Kidney (tissue), 14 donors: ENCODE results near the gene EIF4G3. TPM values are rescaled to one million over a fixed set of nuclear protein-coding genes. Genes with fewer than 3 reads are reported as not detected.

Source experiments
- DNase-seq, 5 donors: peaks; one replicate each; pipeline ENCODE4 v3.0.0-alpha.2; 2013 to 2020
- FAIRE-seq: peaks from 2 replicates; lab custom pipeline; 2012; peaks lifted over from hg19 to GRCh38; lab: Jason Lieb, UNC
- H3K27ac ChIP-seq, 2 donors: one replicate each; pipeline ENCODE4 v1.7.0; 2013; ENCODE audit warnings: low read depth in 2 of 2, low read length in 2 of 2, inconsistent platforms in 1 of 2
- H3K27me3 ChIP-seq: one replicate; pipeline ENCODE4 v1.7.1; 2013; ENCODE audit warnings: low read length, inconsistent platforms; ENCODE audit not compliant: control insufficient read depth, insufficient read depth
- H3K36me3 ChIP-seq, 3 donors: one replicate each; pipeline versions ENCODE4 v1.7.0 to v1.7.1; 2013; ENCODE audit warnings: low read length in 3 of 3, control low read depth in 1 of 3, inconsistent platforms in 1 of 3; ENCODE audit not compliant: insufficient read depth in 3 of 3, control insufficient read depth in 2 of 3
- H3K4me1 ChIP-seq, 3 donors: one replicate each; pipeline versions ENCODE4 v1.7.0 to v1.7.1; 2013; ENCODE audit warnings: low read length in 3 of 3, inconsistent platforms in 1 of 3, low read depth in 1 of 3; ENCODE audit not compliant: control insufficient read depth in 2 of 3, insufficient read depth in 2 of 3
- H3K4me3 ChIP-seq, 3 donors: one replicate each; pipeline versions ENCODE4 v1.7.0 to v1.8.1; 2013; ENCODE audit warnings: low read length in 3 of 3, control low read depth in 1 of 3, inconsistent platforms in 1 of 3
- H3K9ac ChIP-seq, 3 donors: one replicate each; pipeline versions ENCODE4 v1.7.0 to v1.7.1; 2013; ENCODE audit warnings: low read length in 3 of 3, control low read depth in 1 of 3, inconsistent platforms in 1 of 3
- H3K9me3 ChIP-seq, 3 donors: one replicate each; pipeline versions ENCODE4 v1.7.0 to v1.7.1; 2013; ENCODE audit warnings: low read length in 3 of 3, control low read depth in 1 of 3, inconsistent platforms in 1 of 3; ENCODE audit not compliant: control insufficient read depth in 2 of 3, insufficient read depth in 1 of 3
- CTCF ChIP-seq: IDR thresholded peaks from 3 replicates; pipeline ENCODE4 v1.5.1; 2012; ENCODE audit warnings: mild to moderate bottlenecking, moderate library complexity, borderline replicate concordance; ENCODE audit not compliant: insufficient read depth; ENCODE audit errors: extremely low read depth
- intact Hi-C: fragments of 100-400 bp; cut with DNase I; formaldehyde crosslinking; loops from one replicate; pipeline ENCODE4 v1.11.1; 2022
- polyA plus RNA-seq: library from polyadenylated mRNA; stranded (reverse); fragments of 350-450 nt; fragmentation: Illumina TruSeq; extraction: RNeasy Lipid Tissue Mini Kit (QIAGEN cat#74804); gene quantifications from one replicate; pipeline ENCODE4 v1.2.3, GENCODE V29; 2014; ENCODE audit warnings: low read depth, low replicate concordance; ENCODE audit not compliant: insufficient read depth
- total RNA-seq: library from RNA; stranded (reverse); fragmentation: NEBNext Ultra II Directional; extraction: Animal tissue kit (Norgen Biotek cat#: 25700); gene quantifications from one replicate; pipeline ENCODE4 v1.2.1, GENCODE V29; 2021
- donor health status: control.
- donor health status: control.
- donor health status: control.
- donor health status: control.
- donor health status: control.
- donor health status: DM: yes; HTN: yes; CAD: no.
- donor health status: Normal renal cell carcinoma (clear cell type).

The EIF4G3 gene
- total and polyA plus RNA-seq, 2 donors from 2014 or later: 14.8 to 61.6 TPM

- Histone ChIP-seq H3K9ac (no peak overlapping the region), H3K36me3 (no peaks in the 10 kb centered on the region), H3K4me3 (no peak overlapping the region), H3K27ac (no peak overlapping the region), H3K9me3 (no peaks in the 10 kb centered on the region), H3K27me3 (no peaks in the 10 kb centered on the region), H3K4me1 (no peaks in the 10 kb centered on the region)
- TF ChIP-seq CTCF: no peak
- intact Hi-C loops: no loop called here
- DNase-seq (peak in 4 of 5 donors; percentile 30 to 66 (median 50)), FAIRE-seq (no peak)
Observed at GRCh38 chr1:21126324-21126723, 50.4 kb downstream of the EIF4G3 start.

- no peak for DNase-seq
- FAIRE-seq: no peak
- TF ChIP-seq CTCF: no peak
- Histone ChIP-seq H3K9ac (no peak overlapping the region), H3K4me3 (no peak overlapping the region), H3K27me3 (no peaks in the 10 kb centered on the region), H3K36me3 (no peaks in the 10 kb centered on the region), H3K4me1 (no peaks in the 10 kb centered on the region), H3K9me3 (no peaks in the 10 kb centered on the region), H3K27ac (no peak overlapping the region)
- intact Hi-C loops: no loop called here
Observed at GRCh38 chr1:21124846-21125245, 51.9 kb downstream of the EIF4G3 start.

- no peaks in the 10 kb centered on the region for H3K36me3 ChIP-seq
- no peak overlapping the region for H3K27ac ChIP-seq
- H3K27me3 ChIP-seq: no peaks in the 10 kb centered on the region
- H3K4me1 ChIP-seq: no peaks in the 10 kb centered on the region
- H3K9me3 ChIP-seq: no peaks in the 10 kb centered on the region
- intact Hi-C loops: no loop called here
- no peak for DNase-seq
- H3K4me3 ChIP-seq: no peak overlapping the region
- TF ChIP-seq CTCF: no peak
- no peak overlapping the region for H3K9ac ChIP-seq
- no peak for FAIRE-seq
Observed at GRCh38 chr1:21123287-21123948, 53.3 kb downstream of the EIF4G3 start.
